ENCODE results near the gene MSX2. TPM values are rescaled to one million over a fixed set of nuclear protein-coding genes. Genes with fewer than 3 reads are reported as not detected.

MSX2 gene
- total RNA-seq, 1 experiment from 2014 or later = not detected

DNA sequence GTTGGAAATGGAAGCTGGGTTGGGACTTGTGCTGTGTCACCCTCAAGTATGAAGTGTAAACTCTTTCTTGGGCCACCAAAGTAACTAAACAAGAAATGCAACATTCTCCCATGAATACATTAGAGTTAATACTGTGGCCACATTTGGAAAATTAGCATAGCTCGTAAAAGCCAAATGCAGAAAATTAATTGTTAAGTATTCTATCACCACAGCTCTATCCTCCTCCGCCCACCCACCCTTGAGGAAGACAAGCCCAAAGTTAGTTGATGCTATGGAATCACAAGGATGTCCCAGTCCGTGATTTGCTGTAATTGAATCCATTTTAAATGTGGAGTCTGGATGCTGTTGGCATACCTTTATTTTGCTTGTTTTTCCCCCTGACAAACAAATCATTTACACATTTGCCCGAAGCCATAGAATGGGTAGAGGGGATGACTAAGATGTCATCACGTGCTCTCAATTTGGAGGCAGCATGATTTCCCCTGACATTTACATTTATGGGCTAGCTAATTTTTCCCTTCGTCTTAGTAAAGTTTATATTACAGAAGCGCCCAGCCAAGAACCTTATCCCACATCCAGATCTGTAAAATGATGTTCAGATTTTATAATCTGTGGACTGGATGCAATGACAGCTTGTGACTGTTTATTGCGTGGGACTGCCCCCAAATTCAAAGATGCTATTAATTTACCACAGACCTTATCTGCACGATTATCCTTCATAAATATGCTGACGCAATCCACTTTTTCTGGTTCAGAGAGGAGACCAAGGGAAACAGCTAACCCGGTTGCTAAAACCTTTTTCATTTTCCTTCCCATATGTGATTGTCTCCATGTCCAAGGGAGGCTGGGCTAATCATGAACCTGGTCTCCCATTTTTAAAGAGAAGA, 3.7 kb downstream of the MSX2 start:
- no peak for DNase-seq
- H3K4me1 ChIP-seq (ENCODE audit: low read length) = no peaks in the 10 kb centered on the region
- H3K9me2 ChIP-seq (replicated peaks; ENCODE audit: insufficient read depth, low read length) = no peaks in the 10 kb centered on the region
- H3K9me3 ChIP-seq (ENCODE audit: low read length) = no peaks in the 10 kb centered on the region
- H3K9ac ChIP-seq (ENCODE audit: low read length) = no peak overlapping the region
- H3K36me3 ChIP-seq (ENCODE audit: insufficient read depth, low read length) = no peaks in the 10 kb centered on the region
- no peaks in the 10 kb centered on the region for H3K27me3 ChIP-seq (ENCODE audit: low read length)
- H2AFZ ChIP-seq (ENCODE audit: low read length) = no peak overlapping the region
- no peaks in the 10 kb centered on the region for H4K20me1 ChIP-seq (ENCODE audit: insufficient read depth, low read depth, low read length)
- no peak overlapping the region for H3K4me2 ChIP-seq (ENCODE audit: low read depth, low read length, poor library complexity, severe bottlenecking)
- no peaks in the 10 kb centered on the region for H3K79me2 ChIP-seq (ENCODE audit: low read length)
- no peak overlapping the region for H3K4me3 ChIP-seq (ENCODE audit: low read length)
- H3K27ac ChIP-seq (ENCODE audit: low read length) = no peak overlapping the region

DNA sequence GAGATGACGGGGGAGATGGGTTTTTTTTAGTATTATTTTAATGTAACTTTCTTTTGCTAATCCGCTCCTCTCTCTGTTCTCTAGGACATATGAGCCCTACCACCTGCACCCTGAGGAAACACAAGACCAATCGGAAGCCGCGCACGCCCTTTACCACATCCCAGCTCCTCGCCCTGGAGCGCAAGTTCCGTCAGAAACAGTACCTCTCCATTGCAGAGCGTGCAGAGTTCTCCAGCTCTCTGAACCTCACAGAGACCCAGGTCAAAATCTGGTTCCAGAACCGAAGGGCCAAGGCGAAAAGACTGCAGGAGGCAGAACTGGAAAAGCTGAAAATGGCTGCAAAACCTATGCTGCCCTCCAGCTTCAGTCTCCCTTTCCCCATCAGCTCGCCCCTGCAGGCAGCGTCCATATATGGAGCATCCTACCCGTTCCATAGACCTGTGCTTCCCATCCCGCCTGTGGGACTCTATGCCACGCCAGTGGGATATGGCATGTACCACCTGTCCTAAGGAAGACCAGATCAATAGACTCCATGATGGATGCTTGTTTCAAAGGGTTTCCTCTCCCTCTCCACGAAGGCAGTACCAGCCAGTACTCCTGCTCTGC, 4.8 kb downstream of the MSX2 start:
- Histone ChIP-seq H3K4me3 (ENCODE audit: low read length) (no peak overlapping the region), H3K4me1 (ENCODE audit: low read length) (no peaks in the 10 kb centered on the region), H3K4me2 (ENCODE audit: low read depth, low read length, poor library complexity, severe bottlenecking) (no peak overlapping the region), H3K36me3 (ENCODE audit: insufficient read depth, low read length) (no peaks in the 10 kb centered on the region), H3K27ac (ENCODE audit: low read length) (no peak overlapping the region), H3K79me2 (ENCODE audit: low read length) (no peaks in the 10 kb centered on the region), H3K9me2 (replicated peaks; ENCODE audit: insufficient read depth, low read length) (no peaks in the 10 kb centered on the region), H4K20me1 (ENCODE audit: insufficient read depth, low read depth, low read length) (no peaks in the 10 kb centered on the region), H3K9ac (ENCODE audit: low read length) (no peak overlapping the region), H3K9me3 (ENCODE audit: low read length) (no peaks in the 10 kb centered on the region), H3K27me3 (ENCODE audit: low read length) (no peaks in the 10 kb centered on the region), H2AFZ (ENCODE audit: low read length) (no peak overlapping the region)
- DNase-seq = no peak

DNA sequence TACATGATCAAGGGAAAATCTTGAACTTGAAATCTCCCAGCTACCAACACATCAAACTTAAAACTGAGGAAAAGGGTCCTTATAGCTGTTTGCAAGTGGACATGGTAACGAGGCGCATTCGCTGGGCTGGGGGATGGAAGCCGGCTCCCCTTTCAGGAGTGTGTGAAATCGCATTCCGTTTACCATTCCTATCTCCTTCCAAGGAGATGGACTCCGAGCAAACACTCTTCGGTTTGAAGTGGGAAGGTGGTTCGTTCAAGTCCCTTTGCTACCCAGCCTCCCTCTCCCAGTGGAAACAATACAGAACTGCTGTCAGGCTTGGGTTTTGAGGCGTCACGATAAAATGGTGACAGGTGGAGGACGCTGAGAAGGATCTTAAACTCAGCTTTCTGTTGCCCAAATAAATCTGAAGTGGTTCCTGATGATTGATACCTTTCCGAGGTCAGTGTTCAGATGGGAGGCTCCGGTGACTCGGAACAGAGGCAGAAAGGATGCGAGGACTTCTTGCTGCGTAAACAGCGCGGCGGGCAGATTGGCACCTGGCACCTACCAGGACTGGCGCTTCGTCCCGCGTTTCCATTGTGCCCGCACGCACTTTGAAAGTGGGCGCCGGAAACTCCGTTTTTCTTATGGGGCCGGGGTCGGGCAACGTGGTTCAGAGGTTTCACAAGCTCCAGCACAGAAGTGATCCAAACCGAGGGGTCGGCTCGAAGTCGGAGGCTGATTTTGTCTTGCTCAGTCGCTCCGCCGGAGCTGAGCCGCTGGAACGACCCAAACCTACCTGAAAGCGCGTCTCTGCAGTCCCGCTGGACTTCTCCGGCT, 7.0 kb downstream of the MSX2 start:
- Histone ChIP-seq H3K27ac (ENCODE audit: low read length) (no peak overlapping the region), H3K4me2 (ENCODE audit: low read depth, low read length, poor library complexity, severe bottlenecking) (no peak overlapping the region), H3K27me3 (ENCODE audit: low read length) (no peaks in the 10 kb centered on the region), H3K9me3 (ENCODE audit: low read length) (no peaks in the 10 kb centered on the region), H4K20me1 (ENCODE audit: insufficient read depth, low read depth, low read length) (no peaks in the 10 kb centered on the region), H3K4me3 (ENCODE audit: low read length) (no peak overlapping the region), H3K4me1 (ENCODE audit: low read length) (no peaks in the 10 kb centered on the region), H2AFZ (ENCODE audit: low read length) (no peak overlapping the region), H3K9ac (ENCODE audit: low read length) (no peak overlapping the region), H3K9me2 (replicated peaks; ENCODE audit: insufficient read depth, low read length) (no peaks in the 10 kb centered on the region), H3K36me3 (ENCODE audit: insufficient read depth, low read length) (no peaks in the 10 kb centered on the region), H3K79me2 (ENCODE audit: low read length) (no peaks in the 10 kb centered on the region)
- no peak for DNase-seq

DNA sequence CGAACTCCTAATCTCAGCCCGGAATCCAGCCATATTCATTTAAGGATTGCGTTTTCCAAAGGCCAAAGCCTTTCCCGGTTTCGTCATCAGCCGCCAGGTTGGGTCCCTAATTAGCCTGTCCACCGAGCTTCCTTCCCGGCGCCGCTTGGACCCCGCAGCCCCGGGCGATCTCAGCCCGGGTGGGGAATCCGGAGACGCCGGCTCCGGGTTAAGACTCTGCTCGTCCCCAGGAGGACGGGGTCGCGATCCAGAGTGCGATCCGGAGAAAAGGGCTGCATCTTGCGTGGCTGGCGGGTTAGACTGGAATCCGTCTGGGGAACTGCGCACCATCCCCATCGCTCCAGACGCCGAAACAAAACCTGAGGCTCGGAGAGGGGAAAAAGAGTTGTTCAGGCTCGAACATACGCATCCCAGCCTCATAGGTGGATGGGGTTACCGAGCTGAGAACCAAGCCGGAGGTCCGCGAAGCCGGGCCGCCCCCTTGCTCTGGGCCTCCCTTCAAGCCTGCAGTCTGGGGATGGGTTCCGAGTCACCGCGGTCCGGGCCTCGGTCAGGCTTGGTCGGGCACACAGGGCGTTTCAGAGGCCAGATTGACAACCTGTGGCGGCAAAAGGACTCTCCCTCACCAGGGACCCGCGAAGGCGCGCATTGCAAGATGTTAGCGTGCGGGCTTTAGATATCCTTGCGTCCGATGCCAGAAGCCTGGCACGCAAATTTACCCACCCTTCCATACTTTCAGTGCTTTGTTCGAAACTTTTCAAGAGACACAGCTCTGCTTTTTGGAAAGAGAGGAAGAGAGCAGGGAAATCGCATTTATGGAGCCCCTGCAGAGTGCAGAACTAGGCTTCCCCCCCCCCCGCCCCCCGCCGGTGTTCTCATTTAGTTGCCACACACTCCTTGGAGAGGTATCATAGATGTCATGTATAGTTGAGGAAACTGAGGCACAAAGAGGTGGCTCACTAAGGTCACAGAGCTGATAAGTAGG, 7.9 kb downstream of the MSX2 start:
- Histone ChIP-seq H3K9ac (ENCODE audit: low read length) (no peak overlapping the region), H3K27ac (ENCODE audit: low read length) (no peak overlapping the region), H3K4me1 (ENCODE audit: low read length) (no peaks in the 10 kb centered on the region), H2AFZ (ENCODE audit: low read length) (no peak overlapping the region), H3K79me2 (ENCODE audit: low read length) (no peaks in the 10 kb centered on the region), H4K20me1 (ENCODE audit: insufficient read depth, low read depth, low read length) (no peaks in the 10 kb centered on the region), H3K36me3 (ENCODE audit: insufficient read depth, low read length) (no peaks in the 10 kb centered on the region), H3K9me2 (replicated peaks; ENCODE audit: insufficient read depth, low read length) (no peaks in the 10 kb centered on the region), H3K4me2 (ENCODE audit: low read depth, low read length, poor library complexity, severe bottlenecking) (no peak overlapping the region), H3K27me3 (ENCODE audit: low read length) (no peaks in the 10 kb centered on the region), H3K4me3 (ENCODE audit: low read length) (no peak overlapping the region), H3K9me3 (ENCODE audit: low read length) (no peaks in the 10 kb centered on the region)
- no peak for DNase-seq

DNA sequence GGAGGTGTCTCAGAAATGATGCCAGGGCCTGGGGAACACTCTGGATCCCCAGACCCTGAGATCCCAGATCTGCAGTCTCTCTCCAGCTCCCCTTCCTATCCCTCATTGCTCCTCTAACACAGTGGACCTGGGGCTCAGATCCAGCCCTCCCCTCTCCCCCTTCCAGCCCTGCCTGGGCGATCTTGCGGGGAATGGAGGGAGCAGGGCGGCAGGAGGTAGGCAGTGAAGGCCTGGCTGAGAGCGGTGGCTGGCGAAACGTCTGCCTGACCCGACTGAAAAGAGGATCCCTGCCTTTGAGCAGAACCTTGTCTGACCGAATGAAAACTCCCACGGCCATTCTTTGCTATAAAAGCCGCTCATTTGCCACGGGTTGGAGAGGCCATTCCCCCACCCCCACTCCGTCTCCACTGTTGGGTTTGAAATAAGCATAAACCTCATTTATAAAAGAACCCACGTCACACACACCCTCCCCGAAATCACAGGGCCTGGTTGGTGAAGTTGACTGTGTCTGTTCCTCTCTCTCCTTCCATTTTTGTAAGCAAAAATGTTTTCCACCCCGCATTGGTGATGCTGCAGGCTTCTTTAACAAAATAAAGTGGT, 8.8 kb downstream of the MSX2 start:
- no peaks in the 10 kb centered on the region for H3K9me3 ChIP-seq (ENCODE audit: low read length)
- no peak overlapping the region for H3K27ac ChIP-seq (ENCODE audit: low read length)
- H4K20me1 ChIP-seq (ENCODE audit: insufficient read depth, low read depth, low read length) = no peaks in the 10 kb centered on the region
- H2AFZ ChIP-seq (ENCODE audit: low read length) = no peak overlapping the region
- no peak overlapping the region for H3K4me2 ChIP-seq (ENCODE audit: low read depth, low read length, poor library complexity, severe bottlenecking)
- no peak for DNase-seq
- H3K27me3 ChIP-seq (ENCODE audit: low read length) = no peaks in the 10 kb centered on the region
- no peak overlapping the region for H3K9ac ChIP-seq (ENCODE audit: low read length)
- no peaks in the 10 kb centered on the region for H3K4me1 ChIP-seq (ENCODE audit: low read length)
- H3K4me3 ChIP-seq (ENCODE audit: low read length) = no peak overlapping the region
- no peaks in the 10 kb centered on the region for H3K79me2 ChIP-seq (ENCODE audit: low read length)
- H3K36me3 ChIP-seq (ENCODE audit: insufficient read depth, low read length) = no peaks in the 10 kb centered on the region
- H3K9me2 ChIP-seq (replicated peaks; ENCODE audit: insufficient read depth, low read length) = no peaks in the 10 kb centered on the region

DNA sequence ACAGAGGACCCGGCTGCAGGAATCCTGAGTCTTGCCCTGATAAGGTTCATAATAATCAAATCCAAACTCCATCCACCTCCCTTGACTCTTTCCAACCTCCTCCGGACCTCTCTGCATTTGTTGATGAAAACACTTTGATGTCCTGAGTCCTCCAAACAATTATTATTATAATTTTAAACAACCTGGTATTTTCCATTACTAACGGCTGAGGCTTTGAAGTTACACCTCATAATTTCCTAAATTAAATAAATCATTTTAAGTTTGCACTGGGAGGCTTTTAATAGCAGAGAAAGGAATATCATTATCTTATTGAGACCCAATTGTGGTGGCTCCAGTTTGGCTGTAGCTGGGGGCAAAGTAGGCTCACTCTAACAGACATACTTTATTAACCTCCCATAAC, 9.5 kb downstream of the MSX2 start:
- Histone ChIP-seq H3K4me3 (ENCODE audit: low read length) (no peak overlapping the region), H3K27me3 (ENCODE audit: low read length) (no peaks in the 10 kb centered on the region), H3K36me3 (ENCODE audit: insufficient read depth, low read length) (no peaks in the 10 kb centered on the region), H3K9ac (ENCODE audit: low read length) (no peak overlapping the region), H3K9me2 (replicated peaks; ENCODE audit: insufficient read depth, low read length) (no peaks in the 10 kb centered on the region), H2AFZ (ENCODE audit: low read length) (no peak overlapping the region), H3K27ac (ENCODE audit: low read length) (no peak overlapping the region), H3K9me3 (ENCODE audit: low read length) (no peaks in the 10 kb centered on the region), H3K79me2 (ENCODE audit: low read length) (no peaks in the 10 kb centered on the region), H4K20me1 (ENCODE audit: insufficient read depth, low read depth, low read length) (no peaks in the 10 kb centered on the region), H3K4me2 (ENCODE audit: low read depth, low read length, poor library complexity, severe bottlenecking) (no peak overlapping the region), H3K4me1 (ENCODE audit: low read length) (no peaks in the 10 kb centered on the region)
- DNase-seq = no peak

DNA sequence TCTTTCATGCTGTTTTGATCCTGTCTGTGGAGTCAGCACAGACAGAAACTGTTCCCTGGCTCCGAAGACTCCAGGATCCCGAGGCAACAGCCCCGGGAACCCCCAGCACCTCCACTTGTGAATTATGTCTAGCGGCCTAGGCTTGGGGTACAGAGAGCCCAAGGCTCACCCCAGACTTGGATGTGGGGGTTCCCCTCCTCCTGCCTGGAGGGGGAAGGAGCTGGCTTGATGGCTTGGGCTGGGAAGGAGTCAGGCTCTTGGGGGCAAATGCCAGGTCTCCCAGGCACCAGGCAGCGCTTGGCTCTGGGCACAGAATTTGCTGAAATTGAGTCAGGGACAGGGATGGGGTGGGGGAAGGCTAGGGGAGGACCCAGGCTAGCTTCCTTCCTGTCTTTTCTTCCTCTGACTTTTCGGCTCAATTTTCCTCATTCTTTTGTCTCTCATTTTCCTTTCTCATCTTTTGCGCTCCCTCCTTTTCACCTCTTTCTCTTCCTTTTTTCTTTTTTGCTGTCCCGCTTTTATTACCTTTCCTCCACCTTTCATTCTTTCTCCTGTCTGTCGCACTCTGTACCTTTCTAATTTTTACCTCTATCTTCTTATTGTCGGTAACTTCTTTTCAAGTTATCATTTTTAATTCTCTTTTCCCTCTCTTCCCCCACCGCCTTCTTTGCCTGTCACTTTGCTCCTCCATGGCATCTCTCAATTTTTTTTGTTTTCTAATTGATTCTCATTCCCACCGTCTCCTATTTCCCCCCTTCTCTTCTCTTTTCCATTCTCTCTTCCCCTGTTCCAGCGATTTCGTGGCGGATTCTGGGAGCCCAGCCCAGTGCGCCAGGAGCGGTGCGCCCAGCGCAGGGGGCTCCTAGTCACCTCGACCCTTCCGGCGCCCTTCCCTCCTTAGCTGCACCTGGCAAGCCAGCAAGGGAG, 10.5 kb downstream of the MSX2 start:
- DNase-seq = no peak
- Histone ChIP-seq H3K79me2 (ENCODE audit: low read length) (no peaks in the 10 kb centered on the region), H3K4me2 (ENCODE audit: low read depth, low read length, poor library complexity, severe bottlenecking) (no peak overlapping the region), H3K4me3 (ENCODE audit: low read length) (no peak overlapping the region), H3K9ac (ENCODE audit: low read length) (no peak overlapping the region), H3K27ac (ENCODE audit: low read length) (no peak overlapping the region), H3K9me2 (replicated peaks; ENCODE audit: insufficient read depth, low read length) (no peaks in the 10 kb centered on the region), H3K27me3 (ENCODE audit: low read length) (no peaks in the 10 kb centered on the region), H2AFZ (ENCODE audit: low read length) (no peak overlapping the region), H3K4me1 (ENCODE audit: low read length) (no peaks in the 10 kb centered on the region), H3K9me3 (ENCODE audit: low read length) (no peaks in the 10 kb centered on the region), H4K20me1 (ENCODE audit: insufficient read depth, low read depth, low read length) (no peaks in the 10 kb centered on the region), H3K36me3 (ENCODE audit: insufficient read depth, low read length) (no peaks in the 10 kb centered on the region)

All from Karpas-422 (cell line).